ENCODE data around the gene TMX2.

Gene TMX2

GRCh38 chr11:57746920-57747319 lies 34.5 kb downstream of the TMX2 start:
- H3K4me1 ChIP-seq (ENCODE audit: control insufficient read depth, insufficient read depth, low read length), result peaks cover 6% of the 10 kb centered on the region; the same call in 1 of the 2 replicates
- no peaks in the 10 kb centered on the region for H3K9me3 ChIP-seq (ENCODE audit: control insufficient read depth, insufficient read depth, low read length)
- H3K9ac ChIP-seq (ENCODE audit: low read depth, low read length), result no peak overlapping the region
- H3K36me3 ChIP-seq (ENCODE audit: control insufficient read depth, insufficient read depth, low read length), result peaks cover 24% of the 10 kb centered on the region
- no peak overlapping the region for H3K4me3 ChIP-seq (ENCODE audit: low read depth, low read length)
- H3K27me3 ChIP-seq (ENCODE audit: control insufficient read depth, insufficient read depth, low read length), result no peaks in the 10 kb centered on the region
- H3K27ac ChIP-seq (ENCODE audit: low read depth, low read length), result no peak overlapping the region

GRCh38 chr11:57751176-57751575 lies 38.8 kb downstream of the TMX2 start:
- Histone ChIP-seq H3K9me3 (ENCODE audit: control insufficient read depth, insufficient read depth, low read length) (no peaks in the 10 kb centered on the region), H3K27me3 (ENCODE audit: control insufficient read depth, insufficient read depth, low read length) (no peaks in the 10 kb centered on the region), H3K27ac (ENCODE audit: low read depth, low read length) (no peak overlapping the region), H3K9ac (ENCODE audit: low read depth, low read length) (no peak overlapping the region), H3K4me3 (ENCODE audit: low read depth, low read length) (no peak overlapping the region), H3K36me3 (ENCODE audit: control insufficient read depth, insufficient read depth, low read length) (no peaks in the 10 kb centered on the region), H3K4me1 (ENCODE audit: control insufficient read depth, insufficient read depth, low read length) (peaks cover 2% of the 10 kb centered on the region; the same call in 1 of the 2 replicates)

- Histone ChIP-seq H3K9me3 (ENCODE audit: control insufficient read depth, insufficient read depth, low read length) (no peaks in the 10 kb centered on the region), H3K4me3 (ENCODE audit: low read depth, low read length) (no peak within 1 kb of the TSS)
Measured at GRCh38 chr11:57751676-57752253, 39.4 kb downstream of the TMX2 start, which contains the start of gene BTBD18. Gene BTBD18 (minus strand): TSS chr11:57751819. CDS start chr11:57751188, 631 bp downstream.

GRCh38 chr11:57752954-57753353 lies 40.6 kb downstream of the TMX2 start:
- Histone ChIP-seq H3K36me3 (ENCODE audit: control insufficient read depth, insufficient read depth, low read length) (no peaks in the 10 kb centered on the region), H3K4me3 (ENCODE audit: low read depth, low read length) (no peak overlapping the region), H3K9ac (ENCODE audit: low read depth, low read length) (no peak overlapping the region), H3K4me1 (ENCODE audit: control insufficient read depth, insufficient read depth, low read length) (peaks cover 2% of the 10 kb centered on the region; the same call in 1 of the 2 replicates), H3K27me3 (ENCODE audit: control insufficient read depth, insufficient read depth, low read length) (no peaks in the 10 kb centered on the region), H3K27ac (ENCODE audit: low read depth, low read length) (no peak overlapping the region), H3K9me3 (ENCODE audit: control insufficient read depth, insufficient read depth, low read length) (no peaks in the 10 kb centered on the region)

More at GRCh38 chr11:57751676-57752253, 39.4 kb downstream of the TMX2 start, which contains the start of gene BTBD18:
- Histone ChIP-seq H3K27me3 (ENCODE audit: control insufficient read depth, insufficient read depth, low read length) (no peaks in the 10 kb centered on the region), H3K9ac (ENCODE audit: low read depth, low read length) (no peak within 1 kb of the TSS), H3K36me3 (ENCODE audit: control insufficient read depth, insufficient read depth, low read length) (no peaks in the 10 kb centered on the region), H3K27ac (ENCODE audit: low read depth, low read length) (no peak within 1 kb of the TSS), H3K4me1 (ENCODE audit: control insufficient read depth, insufficient read depth, low read length) (peaks cover 2% of the 10 kb centered on the region; the same call in 1 of the 2 replicates)

- 0 out of 2 replicates have a peak, but pooled peaks cover 2% of the 10 kb centered on the region for H3K4me1 ChIP-seq (ENCODE audit: control insufficient read depth, insufficient read depth, low read length)
- no peak overlapping the region for H3K27ac ChIP-seq (ENCODE audit: low read depth, low read length)
- no peaks in the 10 kb centered on the region for H3K9me3 ChIP-seq (ENCODE audit: control insufficient read depth, insufficient read depth, low read length)
- no peak overlapping the region for H3K4me3 ChIP-seq (ENCODE audit: low read depth, low read length)
- H3K9ac ChIP-seq (ENCODE audit: low read depth, low read length), result no peak overlapping the region
- no peaks in the 10 kb centered on the region for H3K27me3 ChIP-seq (ENCODE audit: control insufficient read depth, insufficient read depth, low read length)
- H3K36me3 ChIP-seq (ENCODE audit: control insufficient read depth, insufficient read depth, low read length), result no peaks in the 10 kb centered on the region
Measured at GRCh38 chr11:57758174-57758573, 45.8 kb downstream of the TMX2 start.

GRCh38 chr11:57761301-57762234 lies 49.2 kb downstream of the TMX2 start, which contains the start of gene CTNND1:
Gene CTNND1 (plus strand): TSS chr11:57761802. CDS start chr11:57791479, 29,677 bp downstream.
- H3K27me3 ChIP-seq (ENCODE audit: control insufficient read depth, insufficient read depth, low read length), result no peaks in the 10 kb centered on the region
- peak within 1 kb of the TSS; percentile 87 for H3K4me3 ChIP-seq (ENCODE audit: low read depth, low read length)
- no peaks in the 10 kb centered on the region for H3K36me3 ChIP-seq (ENCODE audit: control insufficient read depth, insufficient read depth, low read length)
- peak within 1 kb of the TSS; percentile 98 for H3K27ac ChIP-seq (ENCODE audit: low read depth, low read length)
- H3K4me1 ChIP-seq (ENCODE audit: control insufficient read depth, insufficient read depth, low read length), result peaks cover 19% of the 10 kb centered on the region
- H3K9ac ChIP-seq (ENCODE audit: low read depth, low read length), result peak within 1 kb of the TSS; percentile 96
- no peaks in the 10 kb centered on the region for H3K9me3 ChIP-seq (ENCODE audit: control insufficient read depth, insufficient read depth, low read length)

- peak overlapping the region; percentile 98 for H3K27ac ChIP-seq (ENCODE audit: low read depth, low read length)
- peak overlapping the region; percentile 96 for H3K9ac ChIP-seq (ENCODE audit: low read depth, low read length)
- H3K4me1 ChIP-seq (ENCODE audit: control insufficient read depth, insufficient read depth, low read length), result peaks cover 19% of the 10 kb centered on the region
- H3K36me3 ChIP-seq (ENCODE audit: control insufficient read depth, insufficient read depth, low read length), result no peaks in the 10 kb centered on the region
- H3K27me3 ChIP-seq (ENCODE audit: control insufficient read depth, insufficient read depth, low read length), result no peaks in the 10 kb centered on the region
- H3K4me3 ChIP-seq (ENCODE audit: low read depth, low read length), result peak overlapping the region; percentile 87
- H3K9me3 ChIP-seq (ENCODE audit: control insufficient read depth, insufficient read depth, low read length), result no peaks in the 10 kb centered on the region
Measured at GRCh38 chr11:57762235-57762861, 50.0 kb downstream of the TMX2 start.

GRCh38 chr11:57763568-57763967 lies 51.2 kb downstream of the TMX2 start:
- Histone ChIP-seq H3K27me3 (ENCODE audit: control insufficient read depth, insufficient read depth, low read length) (no peaks in the 10 kb centered on the region), H3K4me1 (ENCODE audit: control insufficient read depth, insufficient read depth, low read length) (peaks cover 19% of the 10 kb centered on the region), H3K36me3 (ENCODE audit: control insufficient read depth, insufficient read depth, low read length) (no peaks in the 10 kb centered on the region), H3K9me3 (ENCODE audit: control insufficient read depth, insufficient read depth, low read length) (no peaks in the 10 kb centered on the region), H3K9ac (ENCODE audit: low read depth, low read length) (peak overlapping the region; percentile 96), H3K4me3 (ENCODE audit: low read depth, low read length) (peak overlapping the region; percentile 87), H3K27ac (ENCODE audit: low read depth, low read length) (peak overlapping the region; percentile 98)

GRCh38 chr11:57764021-57764420 lies 51.6 kb downstream of the TMX2 start:
- Histone ChIP-seq H3K4me3 (ENCODE audit: low read depth, low read length) (peak overlapping the region; percentile 87), H3K27ac (ENCODE audit: low read depth, low read length) (no peak overlapping the region), H3K36me3 (ENCODE audit: control insufficient read depth, insufficient read depth, low read length) (no peaks in the 10 kb centered on the region), H3K4me1 (ENCODE audit: control insufficient read depth, insufficient read depth, low read length) (peaks cover 19% of the 10 kb centered on the region), H3K9ac (ENCODE audit: low read depth, low read length) (peak overlapping the region; percentile 96; the same call in 1 of the 2 replicates), H3K27me3 (ENCODE audit: control insufficient read depth, insufficient read depth, low read length) (no peaks in the 10 kb centered on the region), H3K9me3 (ENCODE audit: control insufficient read depth, insufficient read depth, low read length) (no peaks in the 10 kb centered on the region)

GRCh38 chr11:57764566-57764965 lies 52.2 kb downstream of the TMX2 start:
- Histone ChIP-seq H3K27me3 (ENCODE audit: control insufficient read depth, insufficient read depth, low read length) (no peaks in the 10 kb centered on the region), H3K27ac (ENCODE audit: low read depth, low read length) (peak overlapping the region; percentile 43), H3K9me3 (ENCODE audit: control insufficient read depth, insufficient read depth, low read length) (no peaks in the 10 kb centered on the region), H3K36me3 (ENCODE audit: control insufficient read depth, insufficient read depth, low read length) (no peaks in the 10 kb centered on the region), H3K4me3 (ENCODE audit: low read depth, low read length) (peak overlapping the region; percentile 87), H3K9ac (ENCODE audit: low read depth, low read length) (peak overlapping the region; percentile 96; the same call in 1 of the 2 replicates), H3K4me1 (ENCODE audit: control insufficient read depth, insufficient read depth, low read length) (peaks cover 19% of the 10 kb centered on the region)

Measured in HUES48 (cell line).